Prostate gland (tissue), 2 donors: Measurements from ENCODE around the gene LMX1B. TPM values are rescaled to one million over a fixed set of nuclear protein-coding genes. Genes with fewer than 3 reads are reported as not detected.

ENCODE experiments used
- DNase-seq: peaks from one replicate; pipeline ENCODE4 v3.0.0-alpha.2; 2019; ENCODE audit warnings: low spot score
- H3K27ac ChIP-seq, 2 donors: fragments of 200-600 bp; sonication (generic); 2 replicates each; pipeline ENCODE4 v1.5.1; 2017 to 2019
- H3K27me3 ChIP-seq: fragments of 200-600 bp; sonication (generic); replicated peaks from 2 replicates; pipeline ENCODE4 v1.5.1; 2019; ENCODE audit not compliant: insufficient read depth
- H3K36me3 ChIP-seq, 2 donors: fragments of 200-600 bp; sonication (generic); 1 replicate in 1 of 2; 2 replicates in 1 of 2; pipeline versions ENCODE4 v1.5.1 to v1.8.1; 2017 to 2019
- H3K4me1 ChIP-seq: fragments of 200-600 bp; sonication (generic); replicated peaks from 2 replicates; pipeline ENCODE4 v1.5.1; 2019
- H3K4me3 ChIP-seq, 2 donors: fragments of 200-600 bp; sonication (generic); 2 replicates each; pipeline ENCODE4 v1.5.1; 2017 to 2019
- H3K9me3 ChIP-seq: fragments of 200-600 bp; sonication (generic); 2 replicates; pipeline ENCODE4 v1.5.1; 2017
- CTCF ChIP-seq, 4 experiments: fragments of 200-600 bp in 2 of 4; fragments of 450-650 bp in 2 of 4; sonication (generic) in 2 of 4; IDR thresholded peaks; 1 replicate in 3 of 4; 2 replicates in 1 of 4; pipeline ENCODE4 v1.5.1; 2016 to 2019; ENCODE audit warnings: antibody characterized with exemption in 4 of 4, mild to moderate bottlenecking in 2 of 4, moderate library complexity in 2 of 4
- POLR2A ChIP-seq: fragments of 450-650 bp; IDR thresholded peaks from one replicate; pipeline ENCODE4 v1.6.1; 2016; ENCODE audit warnings: antibody characterized with exemption, mild to moderate bottlenecking
- POLR2AphosphoS5 ChIP-seq: sonication (generic); formaldehyde crosslinking; IDR thresholded peaks from one replicate; pipeline ENCODE4 v1.6.1; 2017; ENCODE audit warnings: antibody characterized with exemption
- WGBS: methylation state at CpG from one replicate; pipeline ENCODE4 v1.1.5; 2018; 5-methylcytosine and 5-hydroxymethylcytosine counted together
- intact Hi-C: fragments of 100-400 bp; cut with DNase I; formaldehyde crosslinking; loops from one replicate; pipeline ENCODE4 v1.14.2; 2022
- total RNA-seq, 2 donors: library from RNA; depleted of rRNA; stranded (reverse); fragments of >200 nt; gene quantifications; one replicate each; pipeline ENCODE4 v1.1.0, GENCODE V29; 2016

The LMX1B gene
- total RNA-seq, 2 donors from 2014 or later: 0.18 to 2.1 TPM

GRCh38 chr9:126684965-126685465 is 71.3 kb downstream of the LMX1B start:
- 55% methylated on average over 5 of the region's 5 CpGs for WGBS
- no peaks in the 10 kb centered on the region for H3K36me3 ChIP-seq
- intact Hi-C loops: no loop called here
- H3K27me3 ChIP-seq: peaks cover 23% of the 10 kb centered on the region
- H3K4me3 ChIP-seq: no peak overlapping the region
- no peaks in the 10 kb centered on the region for H3K9me3 ChIP-seq
- DNase-seq: no peak
- H3K27ac ChIP-seq: no peak overlapping the region
- no peaks in the 10 kb centered on the region for H3K4me1 ChIP-seq
- TF ChIP-seq POLR2A (no peak), POLR2AphosphoS5 (no peak), CTCF (IDR thresholded peaks at IDR 0.05) (no peak)

GRCh38 chr9:126687930-126688461 is 74.3 kb downstream of the LMX1B start:
- no peak for DNase-seq
- Histone ChIP-seq H3K4me3 (no peak overlapping the region), H3K4me1 (no peaks in the 10 kb centered on the region), H3K27me3 (peaks cover 23% of the 10 kb centered on the region), H3K9me3 (no peaks in the 10 kb centered on the region), H3K36me3 (no peaks in the 10 kb centered on the region), H3K27ac (no peak overlapping the region)
- WGBS: 67% methylated on average over 20 of the region's 20 CpGs
- no peak for TF ChIP-seq CTCF (IDR thresholded peaks at IDR 0.05)
- no peak for TF ChIP-seq POLR2A
- TF ChIP-seq POLR2AphosphoS5: no peak
- intact Hi-C loops: no loop called here

GRCh38 chr9:126688617-126689016 is 74.9 kb downstream of the LMX1B start:
- no peak overlapping the region for H3K27ac ChIP-seq
- H3K27me3 ChIP-seq: peaks cover 23% of the 10 kb centered on the region
- WGBS: 77% methylated on average over 3 of the region's 3 CpGs
- H3K4me1 ChIP-seq: no peaks in the 10 kb centered on the region
- no peaks in the 10 kb centered on the region for H3K9me3 ChIP-seq
- TF ChIP-seq POLR2A (no peak), POLR2AphosphoS5 (no peak), CTCF (IDR thresholded peaks at IDR 0.05) (no peak)
- no peak for DNase-seq
- H3K36me3 ChIP-seq: no peaks in the 10 kb centered on the region
- H3K4me3 ChIP-seq: no peak overlapping the region
- intact Hi-C loops: no loop called here

- Histone ChIP-seq H3K4me3 (no peak overlapping the region), H3K9me3 (no peaks in the 10 kb centered on the region), H3K27me3 (peaks cover 18% of the 10 kb centered on the region), H3K27ac (no peak overlapping the region), H3K36me3 (no peaks in the 10 kb centered on the region), H3K4me1 (no peaks in the 10 kb centered on the region)
- TF ChIP-seq POLR2AphosphoS5 (no peak), POLR2A (no peak), CTCF (IDR thresholded peaks at IDR 0.05) (no peak)
- 33% methylated on average over 24 of the region's 24 CpGs for WGBS
- intact Hi-C loops: no loop called here
- no peak for DNase-seq
Measured at GRCh38 chr9:126689027-126689825, 75.5 kb downstream of the LMX1B start.
